ENCODE measurements around the gene STMND1.

DNA sequence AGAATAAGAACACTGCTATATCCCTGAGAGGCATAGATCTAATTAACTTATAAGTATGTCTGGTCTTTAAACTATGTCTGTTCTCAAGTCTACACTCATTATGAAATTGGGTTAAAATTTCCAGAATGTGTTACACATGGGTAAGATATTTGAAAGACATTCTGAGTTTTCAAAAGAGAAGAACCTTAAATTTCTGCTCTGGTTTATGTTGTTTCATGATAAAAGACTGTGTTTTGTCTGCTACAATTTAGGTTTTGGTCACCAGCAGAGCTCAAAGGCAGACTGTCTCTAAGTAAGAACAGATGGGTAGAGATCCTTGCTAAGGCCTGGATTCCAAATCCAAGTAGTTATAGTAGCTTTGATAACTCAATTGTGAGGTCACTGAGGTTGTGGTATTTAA lies 6.0 kb downstream of the STMND1 start:
- TF ChIP-seq ZBTB7A (IDR thresholded peaks at IDR 0.05; ENCODE audit: low read depth) (no peak), CEBPB (IDR thresholded peaks at IDR 0.05) (no peak), NFIC (IDR thresholded peaks at IDR 0.05) (no peak), YY1 (IDR thresholded peaks at IDR 0.05; ENCODE audit: low read depth) (no peak), EP300 (IDR thresholded peaks at IDR 0.05; ENCODE audit: borderline replicate concordance) (no peak), RAD21 (IDR thresholded peaks at IDR 0.05; ENCODE audit: low read depth) (no peak), CREB1 (IDR thresholded peaks at IDR 0.05; ENCODE audit: low read depth) (no peak)
- TF ChIP-seq, protein P1, sequence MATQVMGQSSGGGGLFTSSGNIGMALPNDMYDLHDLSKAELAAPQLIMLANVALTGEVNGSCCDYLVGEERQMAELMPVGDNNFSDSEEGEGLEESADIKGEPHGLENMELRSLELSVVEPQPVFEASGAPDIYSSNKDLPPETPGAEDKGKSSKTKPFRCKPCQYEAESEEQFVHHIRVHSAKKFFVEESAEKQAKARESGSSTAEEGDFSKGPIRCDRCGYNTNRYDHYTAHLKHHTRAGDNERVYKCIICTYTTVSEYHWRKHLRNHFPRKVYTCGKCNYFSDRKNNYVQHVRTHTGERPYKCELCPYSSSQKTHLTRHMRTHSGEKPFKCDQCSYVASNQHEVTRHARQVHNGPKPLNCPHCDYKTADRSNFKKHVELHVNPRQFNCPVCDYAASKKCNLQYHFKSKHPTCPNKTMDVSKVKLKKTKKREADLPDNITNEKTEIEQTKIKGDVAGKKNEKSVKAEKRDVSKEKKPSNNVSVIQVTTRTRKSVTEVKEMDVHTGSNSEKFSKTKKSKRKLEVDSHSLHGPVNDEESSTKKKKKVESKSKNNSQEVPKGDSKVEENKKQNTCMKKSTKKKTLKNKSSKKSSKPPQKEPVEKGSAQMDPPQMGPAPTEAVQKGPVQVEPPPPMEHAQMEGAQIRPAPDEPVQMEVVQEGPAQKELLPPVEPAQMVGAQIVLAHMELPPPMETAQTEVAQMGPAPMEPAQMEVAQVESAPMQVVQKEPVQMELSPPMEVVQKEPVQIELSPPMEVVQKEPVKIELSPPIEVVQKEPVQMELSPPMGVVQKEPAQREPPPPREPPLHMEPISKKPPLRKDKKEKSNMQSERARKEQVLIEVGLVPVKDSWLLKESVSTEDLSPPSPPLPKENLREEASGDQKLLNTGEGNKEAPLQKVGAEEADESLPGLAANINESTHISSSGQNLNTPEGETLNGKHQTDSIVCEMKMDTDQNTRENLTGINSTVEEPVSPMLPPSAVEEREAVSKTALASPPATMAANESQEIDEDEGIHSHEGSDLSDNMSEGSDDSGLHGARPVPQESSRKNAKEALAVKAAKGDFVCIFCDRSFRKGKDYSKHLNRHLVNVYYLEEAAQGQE (IDR thresholded peaks at IDR 0.05; ENCODE audit: low read depth), result no peak
- TF ChIP-seq, protein P2, sequence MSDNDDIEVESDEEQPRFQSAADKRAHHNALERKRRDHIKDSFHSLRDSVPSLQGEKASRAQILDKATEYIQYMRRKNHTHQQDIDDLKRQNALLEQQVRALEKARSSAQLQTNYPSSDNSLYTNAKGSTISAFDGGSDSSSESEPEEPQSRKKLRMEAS (IDR thresholded peaks at IDR 0.05), result no peak
